Thyroid gland (tissue), 4 donors: Measurements from ENCODE around the gene TRIM50. TPM values are rescaled to one million over a fixed set of nuclear protein-coding genes. Genes with fewer than 3 reads are reported as not detected.
"Not testable (repeated sequence)": the region's sequence is repeated elsewhere in the genome, so short reads cannot be mapped to it uniquely, and the experiment has no call there.

ENCODE experiments used
- DNase-seq, 2 donors: peaks; one replicate each; pipeline ENCODE4 v3.0.0-alpha.2; 2019
- H3K27ac ChIP-seq, 3 donors: fragments of 200-600 bp; sonication (generic); 1 replicate in 2 of 3; 2 replicates in 1 of 3; pipeline ENCODE4 v1.5.1; 2016 to 2019; ENCODE audit warnings: mild to moderate bottlenecking in 1 of 3, moderate library complexity in 1 of 3
- H3K27me3 ChIP-seq: fragments of 200-600 bp; sonication (generic); one replicate; pipeline ENCODE4 v1.5.1; 2019
- H3K36me3 ChIP-seq, 2 donors: fragments of 200-600 bp; sonication (generic); one replicate each; pipeline ENCODE4 v1.5.1; 2016 to 2019
- H3K4me1 ChIP-seq, 2 donors: fragments of 200-600 bp; sonication (generic); one replicate each; pipeline ENCODE4 v1.5.1; 2017 to 2019
- H3K4me3 ChIP-seq, 3 donors: fragments of 200-600 bp; sonication (generic); replicated peaks in 1 of 3; 1 replicate in 2 of 3; 2 replicates in 1 of 3; pipeline ENCODE4 v1.5.1; 2016; ENCODE audit warnings: mild to moderate bottlenecking in 1 of 3
- H3K9me3 ChIP-seq: fragments of 200-600 bp; sonication (generic); one replicate; pipeline ENCODE4 v1.5.1; 2017
- WGBS, 2 donors: methylation state at CpG; one replicate each; pipeline ENCODE4 v1.1.5; 2017; 5-methylcytosine and 5-hydroxymethylcytosine counted together
- intact Hi-C: fragments of 100-400 bp; cut with DNase I; formaldehyde crosslinking; loops from one replicate; pipeline ENCODE4 v1.15.1; 2023
- small RNA-seq: library from RNA; depleted of rRNA; stranded (forward); fragments of <200 nt; gene quantifications from one replicate; pipeline ENCODE3, GENCODE V24; 2016
- total RNA-seq, 4 donors: library from RNA; depleted of rRNA; stranded (reverse); fragments of >200 nt; gene quantifications; one replicate each; pipeline ENCODE4 v1.2.3, GENCODE V29; 2016

TRIM50 gene
- total RNA-seq, 4 donors from 2014 or later = 1.0 to 1.7 (median 1.5) TPM; not detected in 1

- DNase-seq, H3K9me3 ChIP-seq, H3K27ac ChIP-seq, H3K27me3 ChIP-seq, intact Hi-C loops, H3K4me3 ChIP-seq, H3K4me1 ChIP-seq, H3K36me3 ChIP-seq: not testable (repeated sequence)
- WGBS, 2 donors = 80 to 81% methylated on average over 3 to 4 of the region's 4 CpGs
These were observed 60.1 kb downstream of the TRIM50 start for GRCh38 chr7:73267813-73268212.

DNA sequence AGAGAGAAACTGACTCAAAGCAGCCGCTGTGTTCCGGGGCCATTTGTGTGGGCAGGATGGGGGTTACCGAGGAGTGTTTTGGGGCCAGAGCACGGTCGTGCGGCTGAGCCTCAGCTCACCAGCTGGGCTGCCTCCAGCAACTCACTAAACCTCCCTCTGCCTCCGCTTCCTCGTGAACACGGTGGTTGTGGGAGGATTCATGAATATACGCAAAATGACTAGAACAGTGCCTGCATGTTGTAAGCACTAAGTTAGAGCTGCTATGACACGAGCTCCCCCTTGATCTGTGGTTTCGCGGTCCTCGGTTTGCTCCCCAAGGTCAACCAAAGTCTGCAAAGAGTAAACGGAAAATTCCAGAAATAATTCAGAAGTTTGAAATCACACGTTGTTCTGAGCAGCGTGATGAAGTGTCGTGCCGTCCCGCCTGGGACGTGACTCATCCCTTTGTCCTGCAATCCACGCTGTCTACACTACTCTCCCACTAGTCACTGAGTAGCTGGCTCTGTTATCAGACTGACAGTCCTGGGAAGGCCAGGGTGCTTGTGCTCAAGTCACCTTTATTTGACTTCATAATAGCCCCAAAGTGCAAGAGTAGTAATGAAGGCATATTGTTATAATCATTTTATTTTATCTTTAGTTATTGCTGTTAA is 61.0 kb downstream of the TRIM50 start:
- H3K36me3 ChIP-seq, H3K4me1 ChIP-seq, H3K27me3 ChIP-seq, DNase-seq, H3K9me3 ChIP-seq, intact Hi-C loops, H3K27ac ChIP-seq, H3K4me3 ChIP-seq: not testable (repeated sequence)
- no CpG with 5 or more reads among the region's 22 CpGs for WGBS, 2 donors

Small RNAs within 50 kb of the gene (small RNA-seq; reads per million reads assigned to genes)
- gene RNU6-1080P = not detected

Other genes with a start within 250 kb of the TRIM50 start
- gene SPDYE9, start 242.0 kb downstream of the TRIM50 start, total RNA-seq = not detected
- 10 to 100 TPM; 18.2 to 36.7 (median 19.1) TPM for gene NSUN5, start 19.3 kb downstream of the TRIM50 start, total RNA-seq
- gene FKBP6, start 79 bp upstream of the TRIM50 start, total RNA-seq = under 1 TPM in 1 of 4 donors, not detected in 3; 0.27 TPM
- 1 to 10 TPM; 1.2 to 4.6 (median 1.9) TPM for gene FZD9, start 105.7 kb upstream of the TRIM50 start, total RNA-seq
- 10 to 100 TPM; 52.8 to 69.0 (median 55.1) TPM for gene BAZ1B, start 194.2 kb upstream of the TRIM50 start, total RNA-seq
- 10 to 100 TPM; 52.5 to 83.1 (median 74.4) TPM for gene BCL7B, start 229.6 kb upstream of the TRIM50 start, total RNA-seq